Ishikawa (cell line): Measurements from ENCODE around the gene RBSN.

Experiments used
- CEBPB ChIP-seq: IDR thresholded peaks from 2 replicates; pipeline ENCODE4 v1.6.1; 2012
- CREB1 ChIP-seq: IDR thresholded peaks from 2 replicates; pipeline ENCODE4 v1.6.1; 2012; ENCODE audit warnings: low read depth
- EGR1 ChIP-seq: IDR thresholded peaks from 2 replicates; pipeline ENCODE4 v1.6.1; 2012
- EP300 ChIP-seq: IDR thresholded peaks from 2 replicates; pipeline ENCODE4 v1.6.1; 2012; ENCODE audit warnings: borderline replicate concordance
- FOXM1 ChIP-seq: IDR thresholded peaks from 2 replicates; pipeline ENCODE4 v1.6.1; 2012; ENCODE audit warnings: low read depth, borderline replicate concordance
- MAX ChIP-seq: IDR thresholded peaks from 2 replicates; pipeline ENCODE4 v1.6.1; 2012
- NFIC ChIP-seq: IDR thresholded peaks from 2 replicates; pipeline ENCODE4 v1.6.1; 2012
- RAD21 ChIP-seq: IDR thresholded peaks from 2 replicates; pipeline ENCODE4 v1.6.1; 2012; ENCODE audit warnings: low read depth
- TAF1 ChIP-seq: IDR thresholded peaks from 2 replicates; pipeline ENCODE4 v1.6.1; 2012; ENCODE audit warnings: low read depth, mild to moderate bottlenecking
- TCF12 ChIP-seq: IDR thresholded peaks from 2 replicates; pipeline ENCODE4 v1.6.1; 2012; ENCODE audit warnings: low read depth
- TEAD4 ChIP-seq: IDR thresholded peaks from 2 replicates; pipeline ENCODE4 v1.6.1; 2012
- YY1 ChIP-seq: IDR thresholded peaks from 2 replicates; pipeline ENCODE4 v1.6.1; 2012; ENCODE audit warnings: low read depth
- ZBTB7A ChIP-seq: IDR thresholded peaks from 2 replicates; pipeline ENCODE4 v1.6.1; 2012; ENCODE audit warnings: low read depth
- TF ChIP-seq, protein P1 (sequence below): IDR thresholded peaks from 2 replicates; pipeline ENCODE4 v1.6.1; 2012
- TF ChIP-seq, protein P2 (sequence below): IDR thresholded peaks from 2 replicates; pipeline ENCODE4 v1.6.1; 2012; ENCODE audit warnings: low read depth, mild to moderate bottlenecking

The RBSN gene

DNA sequence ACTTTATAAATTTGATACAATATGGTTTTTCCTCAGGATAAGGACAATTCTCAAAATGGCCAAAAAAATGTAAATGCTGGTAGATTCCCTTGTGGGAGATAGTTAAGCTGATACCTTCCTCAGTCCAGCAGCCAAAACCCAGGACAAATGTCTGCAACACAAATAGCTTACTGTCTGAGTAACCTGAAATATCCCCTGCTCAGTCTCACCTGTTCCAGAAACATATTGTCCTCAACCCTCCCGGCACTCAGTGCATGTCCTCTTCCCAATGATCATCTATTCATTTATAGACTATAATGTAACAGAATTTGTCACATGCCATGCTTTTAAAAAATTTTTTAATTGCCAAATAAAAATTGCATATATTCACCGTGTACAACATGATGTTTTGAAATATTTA lies 12.2 kb downstream of the RBSN start:
- TF ChIP-seq FOXM1 = no peak
- TF ChIP-seq TCF12 = no peak
- TF ChIP-seq EP300 = no peak
- no peak for TF ChIP-seq YY1
- TF ChIP-seq RAD21 = no peak
- no peak for TF ChIP-seq CREB1
- TF ChIP-seq MAX = no peak

DNA sequence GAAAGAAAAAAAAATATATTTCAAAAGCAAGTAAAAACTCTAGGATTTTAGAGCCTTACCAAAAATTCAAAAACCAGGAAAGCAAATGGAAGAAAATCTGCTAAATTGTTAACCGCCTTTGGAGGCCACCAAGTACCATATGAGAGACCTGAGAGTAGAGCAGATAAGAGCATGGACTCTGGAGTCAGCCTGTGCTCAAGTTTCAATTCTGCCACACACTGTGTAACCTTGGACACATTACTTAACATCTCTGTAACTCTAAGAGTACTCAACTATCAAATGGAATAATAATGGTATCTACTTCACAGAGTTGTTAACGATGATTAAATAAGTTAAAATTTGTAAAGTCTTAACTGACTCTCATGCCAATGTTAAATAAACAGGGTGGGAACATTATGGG lies 12.7 kb downstream of the RBSN start:
- no peak for TF ChIP-seq CEBPB

- TF ChIP-seq YY1 (no peak), EGR1 (no peak), ZBTB7A (no peak), FOXM1 (no peak), CREB1 (no peak), TAF1 (no peak), TEAD4 (no peak)
Observed at GRCh38 chr3:15083252-15083651, 15.7 kb downstream of the RBSN start.

- TF ChIP-seq TEAD4 = no peak
- TF ChIP-seq NFIC = no peak
- no peak for TF ChIP-seq MAX
- no peak for TF ChIP-seq FOXM1
Observed at GRCh38 chr3:15081960-15082664, 16.8 kb downstream of the RBSN start.

DNA sequence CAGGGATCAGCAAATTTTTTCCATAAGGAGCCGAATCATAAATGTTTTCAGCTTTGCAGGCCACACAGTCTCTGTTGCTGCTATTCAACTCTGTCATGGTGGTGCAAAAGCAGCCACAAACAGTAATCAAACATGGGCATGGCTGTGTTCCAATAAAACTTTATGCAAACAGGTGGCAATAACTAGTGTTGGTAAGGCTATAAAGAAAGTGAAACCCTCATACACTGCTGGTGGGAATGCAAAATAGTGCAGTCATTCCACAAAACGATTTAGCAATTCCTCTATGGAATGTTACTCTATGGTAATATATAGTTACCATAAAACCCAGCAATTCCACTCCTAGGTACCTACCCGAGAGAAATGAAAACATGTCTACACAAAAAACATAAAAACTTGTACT lies 19.9 kb downstream of the RBSN start:
- no peak for TF ChIP-seq TCF12

GRCh38 chr3:15074500-15074899 lies 24.4 kb downstream of the RBSN start:
- no peak for TF ChIP-seq TEAD4
- TF ChIP-seq TCF12 = no peak
- TF ChIP-seq ZBTB7A = no peak
- no peak for TF ChIP-seq CREB1
- no peak for TF ChIP-seq YY1

GRCh38 chr3:15071699-15072098 lies 27.2 kb downstream of the RBSN start:
- TF ChIP-seq CEBPB (no peak), EP300 (no peak), CREB1 (no peak), TCF12 (no peak), ZBTB7A (no peak), RAD21 (no peak), TAF1 (no peak), FOXM1 (no peak), YY1 (no peak), NFIC (no peak), TEAD4 (no peak), MAX (no peak), EGR1 (no peak)
- TF ChIP-seq, protein P1, sequence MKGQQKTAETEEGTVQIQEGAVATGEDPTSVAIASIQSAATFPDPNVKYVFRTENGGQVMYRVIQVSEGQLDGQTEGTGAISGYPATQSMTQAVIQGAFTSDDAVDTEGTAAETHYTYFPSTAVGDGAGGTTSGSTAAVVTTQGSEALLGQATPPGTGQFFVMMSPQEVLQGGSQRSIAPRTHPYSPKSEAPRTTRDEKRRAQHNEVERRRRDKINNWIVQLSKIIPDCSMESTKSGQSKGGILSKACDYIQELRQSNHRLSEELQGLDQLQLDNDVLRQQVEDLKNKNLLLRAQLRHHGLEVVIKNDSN = no peak
- TF ChIP-seq, protein P2, sequence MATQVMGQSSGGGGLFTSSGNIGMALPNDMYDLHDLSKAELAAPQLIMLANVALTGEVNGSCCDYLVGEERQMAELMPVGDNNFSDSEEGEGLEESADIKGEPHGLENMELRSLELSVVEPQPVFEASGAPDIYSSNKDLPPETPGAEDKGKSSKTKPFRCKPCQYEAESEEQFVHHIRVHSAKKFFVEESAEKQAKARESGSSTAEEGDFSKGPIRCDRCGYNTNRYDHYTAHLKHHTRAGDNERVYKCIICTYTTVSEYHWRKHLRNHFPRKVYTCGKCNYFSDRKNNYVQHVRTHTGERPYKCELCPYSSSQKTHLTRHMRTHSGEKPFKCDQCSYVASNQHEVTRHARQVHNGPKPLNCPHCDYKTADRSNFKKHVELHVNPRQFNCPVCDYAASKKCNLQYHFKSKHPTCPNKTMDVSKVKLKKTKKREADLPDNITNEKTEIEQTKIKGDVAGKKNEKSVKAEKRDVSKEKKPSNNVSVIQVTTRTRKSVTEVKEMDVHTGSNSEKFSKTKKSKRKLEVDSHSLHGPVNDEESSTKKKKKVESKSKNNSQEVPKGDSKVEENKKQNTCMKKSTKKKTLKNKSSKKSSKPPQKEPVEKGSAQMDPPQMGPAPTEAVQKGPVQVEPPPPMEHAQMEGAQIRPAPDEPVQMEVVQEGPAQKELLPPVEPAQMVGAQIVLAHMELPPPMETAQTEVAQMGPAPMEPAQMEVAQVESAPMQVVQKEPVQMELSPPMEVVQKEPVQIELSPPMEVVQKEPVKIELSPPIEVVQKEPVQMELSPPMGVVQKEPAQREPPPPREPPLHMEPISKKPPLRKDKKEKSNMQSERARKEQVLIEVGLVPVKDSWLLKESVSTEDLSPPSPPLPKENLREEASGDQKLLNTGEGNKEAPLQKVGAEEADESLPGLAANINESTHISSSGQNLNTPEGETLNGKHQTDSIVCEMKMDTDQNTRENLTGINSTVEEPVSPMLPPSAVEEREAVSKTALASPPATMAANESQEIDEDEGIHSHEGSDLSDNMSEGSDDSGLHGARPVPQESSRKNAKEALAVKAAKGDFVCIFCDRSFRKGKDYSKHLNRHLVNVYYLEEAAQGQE = no peak

DNA sequence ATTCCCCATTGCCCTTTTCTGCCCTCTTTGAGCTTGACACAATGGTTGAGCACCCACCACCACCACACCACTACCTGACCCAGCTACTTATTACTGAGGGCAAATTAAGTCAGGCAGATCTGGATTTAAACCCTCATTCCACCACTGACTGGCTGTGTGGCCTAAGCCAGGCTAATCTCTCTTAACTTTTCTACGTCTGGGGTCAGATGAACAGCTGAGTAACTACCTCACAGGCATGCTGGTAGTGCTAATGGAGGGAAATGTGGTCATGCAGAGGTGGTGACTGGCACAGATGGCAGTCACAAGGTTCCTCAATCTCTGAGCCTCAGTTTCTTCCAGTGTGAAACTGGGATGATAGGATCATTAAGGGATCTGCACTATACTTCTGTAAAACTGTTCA lies 29.5 kb downstream of the RBSN start:
- TF ChIP-seq TEAD4 (no peak), NFIC (no peak), CEBPB (no peak), TAF1 (no peak), EGR1 (no peak), EP300 (no peak), TCF12 (no peak), CREB1 (no peak), MAX (no peak), RAD21 (no peak), ZBTB7A (no peak), FOXM1 (no peak)
- TF ChIP-seq, protein P2 = no peak
